ENCODE measurements around the gene SMIM32.

DNA sequence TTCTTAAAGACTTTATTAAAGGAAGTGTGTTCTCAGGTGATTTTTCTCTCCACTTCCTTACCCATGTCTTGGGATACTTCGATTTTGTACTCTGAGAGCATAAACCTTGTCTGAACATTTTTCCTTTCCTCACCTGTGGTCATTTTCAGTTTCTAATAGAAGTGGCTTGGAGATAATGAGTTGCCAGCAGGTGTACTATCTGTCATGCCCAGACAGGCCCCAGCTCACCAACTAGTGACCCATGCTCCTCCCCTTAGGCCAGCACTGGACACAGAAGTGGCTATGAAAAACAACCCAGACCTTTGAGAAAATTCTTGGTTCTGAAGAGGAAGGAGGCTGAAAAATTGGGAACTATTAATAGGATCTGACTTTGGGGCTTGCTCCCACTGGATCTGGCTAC, 49.2 kb upstream of the SMIM32 start:
- TF ChIP-seq TAF1 (conservative IDR thresholded peaks at IDR 0.05) (no peak), RAD21 (IDR thresholded peaks at IDR 0.05) (no peak), SP1 (IDR thresholded peaks at IDR 0.05) (no peak), YY1 (IDR thresholded peaks at IDR 0.05) (no peak)
- TF ChIP-seq, protein P1, sequence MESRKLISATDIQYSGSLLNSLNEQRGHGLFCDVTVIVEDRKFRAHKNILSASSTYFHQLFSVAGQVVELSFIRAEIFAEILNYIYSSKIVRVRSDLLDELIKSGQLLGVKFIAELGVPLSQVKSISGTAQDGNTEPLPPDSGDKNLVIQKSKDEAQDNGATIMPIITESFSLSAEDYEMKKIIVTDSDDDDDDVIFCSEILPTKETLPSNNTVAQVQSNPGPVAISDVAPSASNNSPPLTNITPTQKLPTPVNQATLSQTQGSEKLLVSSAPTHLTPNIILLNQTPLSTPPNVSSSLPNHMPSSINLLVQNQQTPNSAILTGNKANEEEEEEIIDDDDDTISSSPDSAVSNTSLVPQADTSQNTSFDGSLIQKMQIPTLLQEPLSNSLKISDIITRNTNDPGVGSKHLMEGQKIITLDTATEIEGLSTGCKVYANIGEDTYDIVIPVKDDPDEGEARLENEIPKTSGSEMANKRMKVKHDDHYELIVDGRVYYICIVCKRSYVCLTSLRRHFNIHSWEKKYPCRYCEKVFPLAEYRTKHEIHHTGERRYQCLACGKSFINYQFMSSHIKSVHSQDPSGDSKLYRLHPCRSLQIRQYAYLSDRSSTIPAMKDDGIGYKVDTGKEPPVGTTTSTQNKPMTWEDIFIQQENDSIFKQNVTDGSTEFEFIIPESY (IDR thresholded peaks at IDR 0.05): no peak
- TF ChIP-seq, protein P2, sequence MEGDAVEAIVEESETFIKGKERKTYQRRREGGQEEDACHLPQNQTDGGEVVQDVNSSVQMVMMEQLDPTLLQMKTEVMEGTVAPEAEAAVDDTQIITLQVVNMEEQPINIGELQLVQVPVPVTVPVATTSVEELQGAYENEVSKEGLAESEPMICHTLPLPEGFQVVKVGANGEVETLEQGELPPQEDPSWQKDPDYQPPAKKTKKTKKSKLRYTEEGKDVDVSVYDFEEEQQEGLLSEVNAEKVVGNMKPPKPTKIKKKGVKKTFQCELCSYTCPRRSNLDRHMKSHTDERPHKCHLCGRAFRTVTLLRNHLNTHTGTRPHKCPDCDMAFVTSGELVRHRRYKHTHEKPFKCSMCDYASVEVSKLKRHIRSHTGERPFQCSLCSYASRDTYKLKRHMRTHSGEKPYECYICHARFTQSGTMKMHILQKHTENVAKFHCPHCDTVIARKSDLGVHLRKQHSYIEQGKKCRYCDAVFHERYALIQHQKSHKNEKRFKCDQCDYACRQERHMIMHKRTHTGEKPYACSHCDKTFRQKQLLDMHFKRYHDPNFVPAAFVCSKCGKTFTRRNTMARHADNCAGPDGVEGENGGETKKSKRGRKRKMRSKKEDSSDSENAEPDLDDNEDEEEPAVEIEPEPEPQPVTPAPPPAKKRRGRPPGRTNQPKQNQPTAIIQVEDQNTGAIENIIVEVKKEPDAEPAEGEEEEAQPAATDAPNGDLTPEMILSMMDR (IDR thresholded peaks at IDR 0.05; ENCODE audit: low read depth, low read length, missing input control): no peak
